ENCODE data around the gene SOCS3.
A peak's percentile ranks its signal among the peaks of the same experiment; 100 is the strongest.

The SOCS3 gene

GRCh38 chr17:78403822-78404221 is 43.9 kb upstream of the SOCS3 start:
- TF ChIP-seq, protein P1, sequence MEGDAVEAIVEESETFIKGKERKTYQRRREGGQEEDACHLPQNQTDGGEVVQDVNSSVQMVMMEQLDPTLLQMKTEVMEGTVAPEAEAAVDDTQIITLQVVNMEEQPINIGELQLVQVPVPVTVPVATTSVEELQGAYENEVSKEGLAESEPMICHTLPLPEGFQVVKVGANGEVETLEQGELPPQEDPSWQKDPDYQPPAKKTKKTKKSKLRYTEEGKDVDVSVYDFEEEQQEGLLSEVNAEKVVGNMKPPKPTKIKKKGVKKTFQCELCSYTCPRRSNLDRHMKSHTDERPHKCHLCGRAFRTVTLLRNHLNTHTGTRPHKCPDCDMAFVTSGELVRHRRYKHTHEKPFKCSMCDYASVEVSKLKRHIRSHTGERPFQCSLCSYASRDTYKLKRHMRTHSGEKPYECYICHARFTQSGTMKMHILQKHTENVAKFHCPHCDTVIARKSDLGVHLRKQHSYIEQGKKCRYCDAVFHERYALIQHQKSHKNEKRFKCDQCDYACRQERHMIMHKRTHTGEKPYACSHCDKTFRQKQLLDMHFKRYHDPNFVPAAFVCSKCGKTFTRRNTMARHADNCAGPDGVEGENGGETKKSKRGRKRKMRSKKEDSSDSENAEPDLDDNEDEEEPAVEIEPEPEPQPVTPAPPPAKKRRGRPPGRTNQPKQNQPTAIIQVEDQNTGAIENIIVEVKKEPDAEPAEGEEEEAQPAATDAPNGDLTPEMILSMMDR (IDR thresholded peaks at IDR 0.05; ENCODE audit: insufficient read depth, low read depth, low read length, missing control alignments), result no peak
- no peak for DNase-seq (ENCODE audit: low read depth)
- no peak overlapping the region for H3K4me3 ChIP-seq (ENCODE audit: low read length)

DNA sequence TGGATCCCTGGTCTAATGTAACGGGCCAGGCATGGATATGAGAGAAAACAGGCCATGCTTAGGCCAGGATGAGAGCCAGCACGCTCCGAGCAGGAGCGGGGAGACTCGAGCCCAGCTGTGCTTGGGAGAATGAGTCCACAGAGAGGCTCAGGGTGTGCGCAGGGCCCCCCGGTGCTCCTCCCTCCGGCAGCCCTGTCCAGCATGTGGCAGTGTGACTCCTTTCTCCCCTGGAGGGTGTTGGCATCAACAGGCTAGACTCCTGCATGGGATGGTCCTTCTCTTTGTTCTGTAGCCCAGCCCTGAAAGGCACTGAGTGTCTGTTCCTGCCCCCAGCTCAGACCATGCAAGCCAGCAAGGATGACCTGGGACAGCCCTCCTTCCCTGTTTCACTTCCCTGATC is 42.0 kb upstream of the SOCS3 start:
- TF ChIP-seq, protein P1 (IDR thresholded peaks at IDR 0.05; ENCODE audit: insufficient read depth, low read depth, low read length, missing control alignments), result no peak
- H3K4me3 ChIP-seq (ENCODE audit: low read length), result no peak overlapping the region
- DNase-seq (ENCODE audit: low read depth), result no peak

DNA sequence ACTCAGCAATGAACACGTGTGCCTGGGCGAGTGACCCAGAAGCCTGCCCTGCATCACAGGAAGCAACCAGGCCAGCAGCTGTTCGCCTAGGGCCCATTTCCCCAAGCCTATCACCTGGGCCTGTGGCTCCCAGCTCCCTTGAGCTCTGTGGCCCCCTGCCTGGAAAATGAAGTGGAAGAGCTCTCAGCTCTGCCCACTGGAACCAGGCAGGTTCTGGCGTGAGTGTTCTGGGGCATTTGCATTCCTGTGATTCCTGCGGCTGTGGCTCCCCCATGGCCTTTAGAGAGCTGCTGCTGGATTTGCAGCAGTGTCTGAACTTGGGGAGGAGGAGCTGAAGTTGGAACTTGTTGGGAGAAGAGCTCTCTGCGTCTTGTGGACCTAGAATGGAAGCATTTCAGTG is 41.4 kb upstream of the SOCS3 start:
- TF ChIP-seq, protein P1 (IDR thresholded peaks at IDR 0.05; ENCODE audit: insufficient read depth, low read depth, low read length, missing control alignments), result no peak
- no peak overlapping the region for H3K4me3 ChIP-seq (ENCODE audit: low read length)
- peak; percentile 83 for DNase-seq (ENCODE audit: low read depth)

GRCh38 chr17:78400581-78401240 is 40.8 kb upstream of the SOCS3 start:
- peak; percentile 82 for DNase-seq (ENCODE audit: low read depth)
- H3K4me3 ChIP-seq (ENCODE audit: low read length), result no peak overlapping the region
- TF ChIP-seq, protein P1 (IDR thresholded peaks at IDR 0.05; ENCODE audit: insufficient read depth, low read depth, low read length, missing control alignments), result no peak

DNA sequence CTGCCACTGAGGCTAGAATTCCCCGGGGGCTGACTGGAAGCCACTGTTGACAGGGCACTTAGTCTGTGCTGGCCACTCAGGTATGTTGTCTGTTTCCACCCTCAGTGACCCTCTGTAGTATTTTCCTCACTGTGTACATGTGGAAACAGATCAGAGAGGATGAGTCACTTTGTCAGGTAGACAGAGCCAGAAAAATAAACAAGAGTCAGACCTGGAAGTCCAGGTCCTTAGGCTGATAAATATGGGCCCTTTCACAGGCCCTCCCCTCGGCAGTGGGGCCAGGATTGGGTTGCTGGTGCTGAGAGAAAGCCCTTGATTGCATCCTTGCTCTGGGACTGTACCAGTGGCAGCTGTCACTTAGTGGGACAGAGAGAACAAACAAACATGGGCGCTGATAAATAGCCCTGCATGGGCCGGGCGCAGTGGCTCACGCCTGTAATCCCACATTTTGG is 39.8 kb upstream of the SOCS3 start:
- peak; percentile 92 for DNase-seq (ENCODE audit: low read depth)
- TF ChIP-seq, protein P1 (IDR thresholded peaks at IDR 0.05; ENCODE audit: insufficient read depth, low read depth, low read length, missing control alignments), result no peak
- no peak overlapping the region for H3K4me3 ChIP-seq (ENCODE audit: low read length)

GRCh38 chr17:78399028-78399692 is 39.3 kb upstream of the SOCS3 start:
- H3K4me3 ChIP-seq (ENCODE audit: low read length), result no peak overlapping the region
- no peak for DNase-seq (ENCODE audit: low read depth)
- TF ChIP-seq, protein P1 (IDR thresholded peaks at IDR 0.05; ENCODE audit: insufficient read depth, low read depth, low read length, missing control alignments), result no peak
